ENCODE data around the gene KCTD21.

DNA sequence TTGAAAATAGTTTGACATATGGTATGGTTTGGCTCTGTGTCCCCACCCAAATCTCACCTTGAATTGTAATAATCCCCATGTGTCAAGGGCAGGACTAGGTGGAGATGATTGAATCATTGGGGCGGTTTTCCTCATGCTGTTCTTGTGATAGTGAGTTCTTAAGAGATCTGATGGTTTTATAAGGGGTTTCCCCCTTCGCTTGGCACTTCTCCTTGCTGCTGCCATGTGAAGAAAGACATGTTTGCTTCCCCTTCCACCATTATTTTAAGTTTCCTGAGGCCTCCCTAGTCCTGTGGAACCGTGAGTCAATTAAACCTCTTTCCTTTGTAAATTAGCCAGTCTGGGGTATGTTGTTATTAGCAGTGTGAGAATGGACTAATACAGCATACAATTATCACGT is 7.7 kb downstream of the KCTD21 start:
- TF ChIP-seq SUZ12 (IDR thresholded peaks at IDR 0.05; ENCODE audit: extremely low read depth, insufficient read depth, insufficient read length) (no peak), ZNF274 (IDR thresholded peaks at IDR 0.05; ENCODE audit: low read depth, low read length) (no peak), YY1 (IDR thresholded peaks at IDR 0.05; ENCODE audit: insufficient read depth, insufficient read length) (no peak)
